ENCODE data around the gene HGF. TPM values are rescaled to one million over a fixed set of nuclear protein-coding genes. Genes with fewer than 3 reads are reported as not detected.

Gene HGF
- total RNA-seq, 2 donors from 2014 or later = 2.9 to 6.9 TPM

- Histone ChIP-seq H3K36me3 (replicated peaks in 1 of 2; ENCODE audit: insufficient read depth in 1 of 2, low read depth in 2 of 2) (no peaks in the 10 kb centered on the region), H3K27me3 (no peaks in the 10 kb centered on the region), H3K27ac (no peak overlapping the region), H3K4me3 (no peak overlapping the region), H3K9me3 (no peaks in the 10 kb centered on the region), H3K4me1 (no peaks in the 10 kb centered on the region)
- TF ChIP-seq POLR2A (IDR thresholded peaks at IDR 0.05) (no peak), CTCF (IDR thresholded peaks at IDR 0.05) (no peak)
- DNase-seq (no peak), ATAC-seq (no peak)
- 39 to 48% methylated on average over 3 of the region's 3 CpGs for WGBS, 2 donors
- intact Hi-C loops (cut with DNase I) = no loop called here
These were observed 105.5 kb downstream of the HGF start for GRCh38 chr7:81664304-81664703.

GRCh38 chr7:81662531-81662930 is 107.3 kb downstream of the HGF start:
- DNase-seq (no peak), ATAC-seq (no peak)
- H3K36me3 ChIP-seq (replicated peaks in 1 of 2; ENCODE audit: insufficient read depth in 1 of 2, low read depth in 2 of 2) = no peaks in the 10 kb centered on the region
- 44 to 85% methylated on average over 1 of the region's 1 CpG for WGBS, 2 donors
- H3K4me1 ChIP-seq = no peaks in the 10 kb centered on the region
- intact Hi-C loops (cut with DNase I) = no loop called here
- H3K27ac ChIP-seq = no peak overlapping the region
- no peaks in the 10 kb centered on the region for H3K27me3 ChIP-seq
- H3K4me3 ChIP-seq = no peak overlapping the region
- H3K9me3 ChIP-seq = no peaks in the 10 kb centered on the region
- TF ChIP-seq POLR2A (IDR thresholded peaks at IDR 0.05) (no peak), CTCF (IDR thresholded peaks at IDR 0.05) (no peak)

GRCh38 chr7:81659697-81660395 is 110.0 kb downstream of the HGF start:
- no peak for DNase-seq

GRCh38 chr7:81657551-81657950 is 112.3 kb downstream of the HGF start:
- H3K27ac ChIP-seq = no peak overlapping the region
- ATAC-seq = no peak
- no peak overlapping the region for H3K4me3 ChIP-seq

More at GRCh38 chr7:81659697-81660395, 110.0 kb downstream of the HGF start:
- TF ChIP-seq POLR2A (IDR thresholded peaks at IDR 0.05) (no peak), CTCF (IDR thresholded peaks at IDR 0.05) (no peak)
- H3K9me3 ChIP-seq = no peaks in the 10 kb centered on the region
- no peaks in the 10 kb centered on the region for H3K27me3 ChIP-seq
- no peaks in the 10 kb centered on the region for H3K36me3 ChIP-seq (replicated peaks in 1 of 2; ENCODE audit: insufficient read depth in 1 of 2, low read depth in 2 of 2)
- 63 to 71% methylated on average over 1 to 3 of the region's 3 CpGs for WGBS, 2 donors
- H3K4me1 ChIP-seq = no peaks in the 10 kb centered on the region
- H3K4me3 ChIP-seq = no peak overlapping the region
- no peak for ATAC-seq
- intact Hi-C loops (cut with DNase I) = no loop called here
- no peak overlapping the region for H3K27ac ChIP-seq

More at GRCh38 chr7:81657551-81657950, 112.3 kb downstream of the HGF start:
- intact Hi-C loops (cut with DNase I) = no loop called here
- Histone ChIP-seq H3K9me3 (no peaks in the 10 kb centered on the region), H3K27me3 (no peaks in the 10 kb centered on the region), H3K4me1 (no peaks in the 10 kb centered on the region), H3K36me3 (replicated peaks in 1 of 2; ENCODE audit: insufficient read depth in 1 of 2, low read depth in 2 of 2) (no peaks in the 10 kb centered on the region)
- TF ChIP-seq CTCF (IDR thresholded peaks at IDR 0.05) (no peak), POLR2A (IDR thresholded peaks at IDR 0.05) (no peak)
- no peak for DNase-seq
